ENCODE measurements around the gene RNU1-1. TPM values are rescaled to one million over a fixed set of nuclear protein-coding genes. Genes with fewer than 3 reads are reported as not detected.
A peak's percentile ranks its signal among the peaks of the same experiment; 100 is the strongest.
"Not testable (repeated sequence)": the region's sequence is repeated elsewhere in the genome, so short reads cannot be mapped to it uniquely, and the experiment has no call there.

RNU1-1 gene
- total and polyA plus RNA-seq, 2 of the 8 experiments (the other 6 are each of a cell fraction or from before 2014, with no cell fraction given): 145 to 1,303 TPM

- H3K27ac ChIP-seq (ENCODE audit: low read depth, low read length); H2BK12ac ChIP-seq (ENCODE audit: low read depth, low read length); H3K27me3 ChIP-seq (replicated peaks in 1 of 4; ENCODE audit: control insufficient read depth in 3 of 4, extremely low read depth in 1 of 4, insufficient read depth in 3 of 4, low read length in 3 of 4); H4K91ac ChIP-seq (replicated peaks; ENCODE audit: insufficient read length, low read length); FAIRE-seq; H3K23me2 ChIP-seq (ENCODE audit: low read depth, low read length); H3K36me3 ChIP-seq (ENCODE audit: control insufficient read depth in 2 of 4, insufficient read depth in 4 of 4, low read length in 3 of 4); H3K79me1 ChIP-seq (ENCODE audit: low read depth, low read length); H3K4me1 ChIP-seq (replicated peaks in 1 of 4; ENCODE audit: control insufficient read depth in 3 of 4, insufficient read depth in 4 of 4, low read length in 3 of 4); H3K56ac ChIP-seq (replicated peaks; ENCODE audit: insufficient read length, low read depth, low read length); H3K9ac ChIP-seq (replicated peaks in 1 of 4; ENCODE audit: extremely low read depth in 1 of 4, low read depth in 3 of 4, low read length in 3 of 4); H2BK5ac ChIP-seq (ENCODE audit: low read depth, low read length); H4K5ac ChIP-seq (ENCODE audit: insufficient read length, low read depth, low read length); H3K79me2 ChIP-seq (ENCODE audit: control insufficient read depth in 1 of 2, insufficient read depth in 2 of 2, low read length in 2 of 2); H2BK15ac ChIP-seq (ENCODE audit: low read length); H4K8ac ChIP-seq (ENCODE audit: extremely low read depth, insufficient read depth, low read length); H4K20me1 ChIP-seq (replicated peaks in 1 of 2; ENCODE audit: control insufficient read depth in 1 of 2, insufficient read depth in 2 of 2, low read length in 2 of 2); H3K4ac ChIP-seq (replicated peaks; ENCODE audit: insufficient read length, low read depth, low read length); H2BK120ac ChIP-seq (replicated peaks; ENCODE audit: low read depth, low read length); H2BK20ac ChIP-seq (ENCODE audit: low read length); DNase-seq (ENCODE audit: low read depth in 1 of 2, low spot score in 2 of 2); H3K14ac ChIP-seq (ENCODE audit: insufficient read length); H2AK5ac ChIP-seq (ENCODE audit: low read depth, low read length); H3K9me3 ChIP-seq (ENCODE audit: insufficient read depth in 2 of 2, low read depth in 1 of 2, low read length in 1 of 2); H2AFZ ChIP-seq (ENCODE audit: low read length); H3K23ac ChIP-seq (ENCODE audit: insufficient read length); H3K18ac ChIP-seq (ENCODE audit: extremely low read depth, low read length): not testable (repeated sequence)
- 71% methylated on average over 14 of the region's 15 CpGs; no CpG with 5 or more reads in 1 of the 2 experiments for WGBS, 2 experiments (ENCODE audit: extremely low coverage in 1 of 2, insufficient coverage in 1 of 2, insufficient read length in 1 of 2, insufficient replicate concordance in 2 of 2, low coverage in 1 of 2, low lambda C conversion rate in 2 of 2, missing lambda C conversion rate in 1 of 2)
- POLR2A ChIA-PET (ENCODE audit: partially characterized antibody): interaction anchor here (1.1 to 1.2 kb wide), 4 partner anchors 108 to 214 kb away, joined by 3 to 4 read pairs (median 3); no protein-coding TSS in a partner anchor
- peak overlapping the region in 2 of 4 experiments; percentile 33 to 49; a peak in 3 of 8 replicates for H3K4me3 ChIP-seq (ENCODE audit: extremely low read depth in 1 of 4, insufficient read depth in 2 of 4, low read depth in 3 of 4, low read length in 4 of 4)
- CTCF ChIA-PET (ENCODE audit: partially characterized antibody): interaction anchor here (1.1 kb wide), 1 partner anchor 108 kb away, joined by 3 read pairs; no protein-coding TSS in a partner anchor
- H3K4me2 ChIP-seq (ENCODE audit: insufficient read depth in 1 of 2, low read depth in 2 of 2, low read length in 2 of 2): peak overlapping the region; percentile 57 to 64
These were observed 1.3 kb downstream of the RNU1-1 start for GRCh38 chr1:16512624-16513411.

Measured in H1 (cell line).